Measurements from ENCODE around the gene ST6GALNAC2. TPM values are rescaled to one million over a fixed set of nuclear protein-coding genes. Genes with fewer than 3 reads are reported as not detected.

The ST6GALNAC2 gene
- total and polyA plus RNA-seq, 12 donors: 1.5 to 8.4 (median 5.7) TPM

DNA sequence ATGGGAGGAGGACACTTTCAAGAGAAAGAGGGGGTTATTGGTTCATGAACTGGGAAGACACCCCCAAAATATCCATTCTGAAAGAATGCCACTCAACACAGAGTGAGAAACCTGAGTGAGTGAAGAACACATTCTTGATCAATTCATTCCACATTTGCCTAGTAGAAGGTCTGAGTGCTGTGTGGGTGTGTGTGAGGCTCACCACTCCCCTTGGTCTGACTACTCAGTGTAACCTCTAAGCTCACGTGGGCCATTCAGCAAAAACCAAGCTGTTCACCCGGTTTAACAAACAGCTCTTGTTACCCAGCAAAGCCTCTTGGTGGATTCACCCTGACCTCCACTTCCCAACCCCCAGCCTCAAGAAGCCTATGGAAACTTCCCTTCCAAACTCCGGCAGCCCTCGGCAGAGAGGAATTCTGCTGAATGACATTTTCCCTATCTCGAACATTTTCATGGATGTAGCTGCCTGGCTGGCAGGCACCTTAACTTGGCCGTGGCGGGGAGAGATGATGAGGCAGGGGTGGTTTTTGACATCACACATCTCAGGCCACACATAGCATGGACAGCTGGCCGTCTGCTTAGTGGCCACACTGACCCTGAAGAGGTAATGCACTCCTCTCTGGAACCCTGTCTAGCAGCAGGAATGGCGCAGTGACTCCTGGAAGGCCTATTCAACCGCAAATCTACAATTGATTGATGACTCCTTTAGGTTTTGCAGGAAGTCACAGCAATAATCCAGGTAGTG lies 46.3 kb upstream of the ST6GALNAC2 start:
- DNase-seq (no peak), ATAC-seq (no peak)
- 80 to 82% methylated on average over 10 of the region's 10 CpGs for WGBS, 2 donors
- H3K27me3 ChIP-seq: peaks cover 0 to 3% (median 0%) of the 10 kb centered on the region in 7 donors
- intact Hi-C loops (cut with DNase I): no loop called here
- H3K36me3 ChIP-seq: peaks cover 0 to 34% (median 0%) of the 10 kb centered on the region in 9 donors
- TF ChIP-seq, protein P1, sequence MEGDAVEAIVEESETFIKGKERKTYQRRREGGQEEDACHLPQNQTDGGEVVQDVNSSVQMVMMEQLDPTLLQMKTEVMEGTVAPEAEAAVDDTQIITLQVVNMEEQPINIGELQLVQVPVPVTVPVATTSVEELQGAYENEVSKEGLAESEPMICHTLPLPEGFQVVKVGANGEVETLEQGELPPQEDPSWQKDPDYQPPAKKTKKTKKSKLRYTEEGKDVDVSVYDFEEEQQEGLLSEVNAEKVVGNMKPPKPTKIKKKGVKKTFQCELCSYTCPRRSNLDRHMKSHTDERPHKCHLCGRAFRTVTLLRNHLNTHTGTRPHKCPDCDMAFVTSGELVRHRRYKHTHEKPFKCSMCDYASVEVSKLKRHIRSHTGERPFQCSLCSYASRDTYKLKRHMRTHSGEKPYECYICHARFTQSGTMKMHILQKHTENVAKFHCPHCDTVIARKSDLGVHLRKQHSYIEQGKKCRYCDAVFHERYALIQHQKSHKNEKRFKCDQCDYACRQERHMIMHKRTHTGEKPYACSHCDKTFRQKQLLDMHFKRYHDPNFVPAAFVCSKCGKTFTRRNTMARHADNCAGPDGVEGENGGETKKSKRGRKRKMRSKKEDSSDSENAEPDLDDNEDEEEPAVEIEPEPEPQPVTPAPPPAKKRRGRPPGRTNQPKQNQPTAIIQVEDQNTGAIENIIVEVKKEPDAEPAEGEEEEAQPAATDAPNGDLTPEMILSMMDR (IDR thresholded peaks at IDR 0.05): no peak
- no peak overlapping the region for H3K4me3 ChIP-seq
- H3K4me1 ChIP-seq: no peaks in the 10 kb centered on the region
- no peaks in the 10 kb centered on the region for H3K9me3 ChIP-seq
- H3K27ac ChIP-seq: no peak overlapping the region

DNA sequence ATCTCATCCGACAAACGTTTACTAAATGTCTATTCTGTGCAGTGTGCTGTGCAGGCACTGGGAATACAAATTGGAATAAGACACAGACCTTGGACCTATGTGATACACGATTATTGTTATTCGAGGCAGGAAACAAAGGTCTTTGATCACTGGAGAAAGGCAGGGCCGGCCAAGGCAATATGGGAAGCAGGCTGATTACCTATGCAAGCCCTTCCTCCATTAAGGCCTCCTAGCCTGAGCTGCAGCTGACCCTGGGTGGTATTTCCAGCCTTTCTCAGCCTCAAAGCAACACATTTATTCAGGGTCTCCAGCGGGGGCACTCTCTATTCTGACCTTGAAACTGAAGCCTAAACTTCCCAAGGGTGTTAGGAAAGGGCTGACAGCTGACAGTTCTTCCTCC lies 44.5 kb upstream of the ST6GALNAC2 start:
- ATAC-seq (no peak), DNase-seq (no peak)
- Histone ChIP-seq H3K36me3 (peaks cover 0 to 32% (median 0%) of the 10 kb centered on the region in 9 donors), H3K27ac (no peak overlapping the region), H3K4me1 (no peaks in the 10 kb centered on the region), H3K4me3 (no peak overlapping the region), H3K9me3 (no peaks in the 10 kb centered on the region), H3K27me3 (peaks cover 0 to 4% (median 0%) of the 10 kb centered on the region in 7 donors)
- intact Hi-C loops (cut with DNase I): no loop called here
- WGBS, 2 donors: 75 to 81% methylated on average over 6 of the region's 6 CpGs
- TF ChIP-seq, protein P1 (IDR thresholded peaks at IDR 0.05): no peak

DNA sequence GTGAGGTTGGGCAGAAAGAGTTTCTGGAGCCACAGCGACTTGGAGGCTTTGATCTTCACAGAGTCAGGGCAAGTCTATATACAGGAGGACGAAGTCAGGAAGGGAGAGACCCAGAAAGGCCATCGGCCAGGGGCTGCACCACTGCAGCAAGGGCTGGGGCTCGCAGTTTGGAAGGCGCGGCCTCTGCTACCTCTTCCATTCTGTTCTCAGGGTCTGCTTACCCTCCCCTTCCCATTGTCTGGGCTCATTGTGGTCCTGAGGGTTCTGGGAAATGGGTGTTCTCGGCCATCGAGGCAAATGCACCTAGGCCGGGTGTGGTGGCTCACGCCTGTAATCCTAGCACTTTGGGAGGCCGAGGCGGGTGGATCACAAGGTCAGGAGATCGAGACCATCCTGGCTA lies 41.9 kb upstream of the ST6GALNAC2 start:
- Histone ChIP-seq H3K4me1 (peaks cover 0 to 8% (median 3%) of the 10 kb centered on the region in 9 donors), H3K9me3 (no peaks in the 10 kb centered on the region), H3K4me3 (no peak overlapping the region), H3K27me3 (peaks cover 0 to 4% (median 0%) of the 10 kb centered on the region in 7 donors), H3K27ac (no peak overlapping the region), H3K36me3 (peaks cover 0 to 31% (median 0%) of the 10 kb centered on the region in 9 donors)
- ATAC-seq: no peak
- intact Hi-C loops (cut with DNase I): loop anchor here in 5 of 10 donors (5.0 to 10.0 kb wide), 4 partner anchors 63 to 105 kb away; a partner anchor contains a TSS
- TF ChIP-seq, protein P1 (IDR thresholded peaks at IDR 0.05): no peak
- no peak for DNase-seq
- 94 to 96% methylated on average over 12 to 13 of the region's 13 CpGs for WGBS, 2 donors

DNA sequence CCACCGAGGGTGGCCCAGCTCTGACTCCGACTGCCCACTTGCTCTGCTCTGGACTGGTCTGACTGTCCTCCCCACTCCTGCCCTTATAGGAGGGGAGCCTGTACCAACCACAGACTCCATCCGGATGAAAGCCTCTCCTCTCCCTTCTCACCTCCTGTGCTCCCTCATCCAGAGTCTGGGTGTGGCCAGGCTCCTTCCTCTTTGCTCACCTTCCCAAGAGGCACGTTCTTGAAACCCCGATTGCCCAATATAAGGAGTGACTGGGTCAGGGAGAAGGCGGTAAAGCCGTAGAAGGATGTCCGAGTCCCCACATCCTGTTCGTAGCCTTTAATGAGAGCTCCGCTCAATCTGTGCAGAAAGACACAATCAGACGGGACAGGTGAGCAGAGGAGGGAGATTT lies 40.8 kb upstream of the ST6GALNAC2 start:
- H3K4me1 ChIP-seq: peaks cover 0 to 8% (median 3%) of the 10 kb centered on the region in 9 donors
- intact Hi-C loops (cut with DNase I): loop anchor here in 5 of 10 donors (5.0 to 10.0 kb wide), 4 partner anchors 62 to 104 kb away; a partner anchor contains a TSS
- H3K4me3 ChIP-seq: no peak overlapping the region
- 82 to 83% methylated on average over 11 of the region's 11 CpGs for WGBS, 2 donors
- H3K36me3 ChIP-seq: peaks cover 0 to 25% (median 0%) of the 10 kb centered on the region in 9 donors
- H3K27me3 ChIP-seq: peaks cover 0 to 4% (median 0%) of the 10 kb centered on the region in 7 donors
- DNase-seq: no peak
- ATAC-seq: no peak
- no peak overlapping the region for H3K27ac ChIP-seq
- TF ChIP-seq, protein P1 (IDR thresholded peaks at IDR 0.05): no peak
- H3K9me3 ChIP-seq: no peaks in the 10 kb centered on the region
